HG02870 (cell line): ENCODE data around the gene GARIN5B.

Experiments
- ATAC-seq: cut with Tn5 transposase; IDR thresholded peaks from one replicate; pipeline ENCODE4 v1.9.1; 2021; ENCODE audit warnings: mild to moderate bottlenecking, moderate library complexity; ENCODE audit not compliant: unreplicated experiment

The GARIN5B gene

DNA sequence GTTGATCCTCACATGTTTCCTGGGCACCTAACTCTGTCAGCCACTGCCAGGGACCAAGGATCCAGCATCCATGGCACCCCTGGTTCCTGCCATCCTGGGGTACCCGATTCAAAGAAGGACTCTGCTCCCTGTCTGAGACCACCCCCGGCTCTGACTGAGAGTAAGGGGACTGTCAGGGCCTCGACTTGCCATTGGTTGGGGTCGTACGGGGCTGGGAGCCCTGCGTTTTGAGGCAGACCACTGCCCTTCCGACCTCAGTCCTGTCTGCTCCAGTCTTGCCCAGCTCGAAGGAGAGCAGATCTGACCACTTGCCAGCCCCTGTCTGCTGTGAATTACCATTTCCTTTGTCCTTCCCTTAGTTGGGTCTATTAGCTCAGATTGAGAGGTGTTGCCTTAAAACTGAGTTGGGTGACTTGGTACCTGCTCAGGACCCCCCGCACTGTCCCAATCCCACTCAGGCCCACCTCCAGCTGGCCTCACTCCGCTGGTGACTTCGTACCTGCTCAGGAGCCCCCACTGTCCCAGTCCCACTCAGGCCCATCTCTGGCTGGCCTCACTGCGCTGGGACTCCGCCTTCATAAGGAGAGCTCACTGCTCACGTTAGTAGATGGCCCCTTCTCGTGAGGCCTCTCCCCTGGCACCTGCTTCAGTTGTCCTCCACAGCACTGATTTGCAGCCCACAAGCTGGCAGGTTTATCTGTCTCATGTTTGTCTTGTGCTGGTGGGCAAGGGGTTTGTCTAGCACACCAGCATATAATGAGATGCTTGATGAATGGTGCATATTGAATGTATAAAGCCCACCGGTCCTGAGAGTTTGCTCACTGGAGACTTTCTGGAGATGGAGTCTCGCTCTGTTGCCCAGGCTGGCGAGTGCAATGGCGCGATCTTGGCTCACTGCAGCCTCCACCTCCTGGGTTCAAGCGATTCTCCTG is 26.6 kb upstream of the GARIN5B start:
- no peak for ATAC-seq

DNA sequence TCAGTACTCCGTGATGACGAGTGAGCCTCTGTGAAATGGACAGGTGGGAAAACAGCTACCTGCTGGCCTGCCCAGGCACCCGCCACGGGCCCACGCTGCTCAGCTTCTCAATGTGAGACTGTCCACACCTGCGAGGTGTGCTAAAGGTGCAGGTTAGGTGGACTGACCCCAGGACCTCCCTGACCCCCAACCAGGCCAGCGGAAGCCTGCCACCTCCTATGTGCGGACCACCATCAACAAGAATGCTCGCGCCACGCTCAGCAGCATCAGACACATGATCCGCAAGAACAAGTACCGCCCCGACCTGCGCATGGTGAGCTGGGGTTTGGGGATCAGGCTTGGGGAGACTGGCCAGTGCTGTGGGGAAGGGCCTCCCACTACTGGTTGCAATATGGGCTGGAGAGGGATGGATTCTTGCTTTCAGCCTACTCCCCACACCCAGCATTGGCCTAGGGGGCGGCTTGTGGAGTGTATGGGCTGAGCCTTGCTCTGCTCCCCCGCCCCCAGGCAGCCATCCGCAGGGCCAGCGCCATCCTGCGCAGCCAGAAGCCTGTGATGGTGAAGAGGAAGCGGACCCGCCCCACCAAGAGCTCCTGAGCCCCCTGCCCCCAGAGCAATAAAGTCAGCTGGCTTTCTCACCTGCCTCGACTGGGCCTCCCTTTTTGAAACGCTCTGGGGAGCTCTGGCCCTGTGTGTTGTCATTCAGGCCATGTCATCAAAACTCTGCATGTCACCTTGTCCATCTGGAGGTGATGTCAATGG is 24.9 kb upstream of the GARIN5B start:
- ATAC-seq: no peak

GRCh38 chr19:55386493-55386971 is 23.5 kb upstream of the GARIN5B start:
- no peak for ATAC-seq

DNA sequence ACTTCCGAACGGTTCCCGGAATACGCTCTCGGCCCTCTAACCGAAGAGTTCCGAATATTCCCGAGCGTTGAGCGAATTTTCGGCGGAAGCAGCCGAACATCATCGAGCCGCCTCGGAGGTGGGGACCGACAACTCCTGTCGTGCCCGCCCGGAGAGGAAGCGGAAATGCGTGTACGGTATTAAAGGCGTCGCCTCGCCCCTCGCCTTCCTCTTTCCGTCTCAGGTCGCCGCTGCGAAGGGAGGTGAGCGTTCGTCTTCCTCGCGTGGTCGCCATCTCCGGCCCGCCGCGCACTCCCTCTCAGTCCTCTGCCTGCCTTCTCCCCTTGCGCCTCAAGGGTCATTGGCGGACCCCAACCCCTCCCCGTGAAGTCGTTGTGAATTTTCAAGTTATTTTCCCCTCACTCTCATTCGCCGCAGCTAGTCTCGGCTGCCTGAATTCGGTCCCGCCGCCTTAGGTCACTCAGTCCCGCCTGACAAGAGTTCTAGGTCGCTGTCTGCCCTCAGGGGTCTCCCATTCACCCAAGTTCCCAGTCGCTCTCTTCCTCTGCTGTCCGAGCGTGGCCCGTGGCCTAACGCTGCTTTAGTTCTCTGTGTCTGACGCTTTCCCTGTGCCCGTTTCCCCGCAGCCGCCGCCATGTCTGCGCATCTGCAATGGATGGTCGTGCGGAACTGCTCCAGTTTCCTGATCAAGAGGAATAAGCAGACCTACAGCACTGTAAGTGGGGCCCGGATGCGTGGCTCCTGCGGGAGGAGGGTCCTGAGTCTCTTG is 22.8 kb upstream of the GARIN5B start, which contains the start of gene RPL28:
Gene RPL28 (plus strand): TSS at position 209 of the 769 bp plus-strand sequence. CDS start 426 bp downstream, at position 635.
- ATAC-seq: peak; percentile 71

DNA sequence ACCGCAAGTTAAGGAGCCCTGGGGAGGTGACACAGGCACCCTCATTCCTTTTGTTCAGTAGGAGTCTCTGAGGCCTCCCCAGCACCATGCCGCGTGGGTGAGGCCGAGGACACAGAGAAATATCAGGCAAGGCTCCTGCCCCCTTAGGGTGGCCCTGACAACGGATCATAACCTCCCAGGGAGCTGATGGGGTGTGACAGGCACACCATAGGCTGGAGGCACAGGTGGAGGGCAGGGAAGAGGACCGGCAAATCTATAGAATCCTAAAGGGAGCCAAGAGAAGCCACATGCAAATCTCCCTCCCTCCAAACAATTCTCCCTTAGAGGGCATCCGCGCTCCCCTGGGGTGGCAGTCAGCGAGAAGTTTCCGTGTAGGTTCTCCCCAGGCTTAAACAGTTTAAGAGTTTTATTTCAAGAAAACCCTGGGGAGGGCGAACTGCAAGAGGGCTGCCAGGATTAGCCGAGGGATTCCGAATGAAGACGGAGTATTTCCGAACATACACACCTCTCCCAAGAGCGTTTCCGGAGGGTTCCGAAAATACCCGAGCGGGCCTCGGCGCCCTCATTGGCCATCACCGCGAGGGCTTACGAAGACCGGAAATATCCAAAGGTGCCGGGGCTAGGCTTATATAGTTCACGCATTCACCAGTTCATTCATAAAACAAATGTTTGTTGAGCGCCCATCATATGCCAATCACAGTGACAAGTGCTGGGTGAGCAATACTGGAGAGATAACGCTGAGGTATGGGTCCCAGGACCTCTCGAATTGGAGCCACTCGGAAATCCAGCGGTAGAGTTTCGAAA is 22.1 kb upstream of the GARIN5B start:
- ATAC-seq: peak; percentile 51

GRCh38 chr19:55384131-55384919 is 21.3 kb upstream of the GARIN5B start, which contains the start of gene TMEM238:
Gene TMEM238, minus strand, starts transcription at chr19:55384292. Its CDS starts 33 bp downstream, at chr19:55384259.
- ATAC-seq: no peak

- ATAC-seq: no peak
These were observed 20.4 kb upstream of the GARIN5B start for GRCh38 chr19:55383279-55384130.

GRCh38 chr19:55382522-55383054 is 19.5 kb upstream of the GARIN5B start:
- no peak for ATAC-seq

GRCh38 chr19:55382013-55382412 is 19.0 kb upstream of the GARIN5B start:
- no peak for ATAC-seq

GRCh38 chr19:55379174-55379573 is 16.1 kb upstream of the GARIN5B start:
- no peak for ATAC-seq

- no peak for ATAC-seq
These were observed 14.5 kb upstream of the GARIN5B start for GRCh38 chr19:55377356-55378131.

- no peak for ATAC-seq
These were observed 13.3 kb upstream of the GARIN5B start, which contains the start of gene TMEM190 for GRCh38 chr19:55376241-55376933. Gene TMEM190, plus strand, starts transcription at chr19:55376826. Its CDS starts 28 bp downstream, at chr19:55376854.

DNA sequence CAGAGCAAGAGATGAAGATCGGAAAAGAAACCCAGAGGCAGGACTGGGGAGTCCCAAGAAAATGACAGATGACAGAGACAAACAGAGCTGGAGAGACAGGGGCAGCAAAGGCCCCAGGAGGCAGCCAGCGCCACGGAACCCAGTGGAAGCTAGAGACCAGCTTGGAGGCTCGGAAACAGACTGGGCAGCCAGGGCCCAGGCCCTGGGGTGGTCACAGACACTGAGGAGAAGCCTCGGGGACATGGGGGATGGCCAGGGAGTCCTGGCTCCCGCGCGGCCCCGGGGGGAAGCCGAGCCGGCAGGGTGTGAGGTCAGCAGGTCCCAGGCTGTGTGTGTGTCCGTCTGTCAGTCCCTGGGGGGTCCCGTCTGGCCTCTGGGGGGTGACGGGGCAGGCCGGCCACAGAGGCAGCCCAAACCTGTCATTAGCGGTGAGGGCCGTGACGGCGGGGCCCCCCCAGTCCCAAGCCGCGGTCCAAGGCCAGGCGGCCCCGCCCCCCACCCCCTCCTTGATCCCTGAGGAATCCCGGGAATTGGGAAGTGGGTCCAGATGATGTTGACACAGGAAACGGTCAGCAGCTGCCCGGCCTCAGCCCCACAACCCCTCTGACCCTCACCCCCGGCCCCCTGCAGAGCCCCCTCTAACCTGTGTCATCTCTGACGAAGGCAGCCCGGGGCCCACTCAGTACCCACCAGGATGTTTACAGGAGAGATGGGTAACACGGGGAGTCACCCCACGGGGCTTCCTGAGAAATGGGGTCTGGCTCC is 11.1 kb upstream of the GARIN5B start:
- no peak for ATAC-seq

DNA sequence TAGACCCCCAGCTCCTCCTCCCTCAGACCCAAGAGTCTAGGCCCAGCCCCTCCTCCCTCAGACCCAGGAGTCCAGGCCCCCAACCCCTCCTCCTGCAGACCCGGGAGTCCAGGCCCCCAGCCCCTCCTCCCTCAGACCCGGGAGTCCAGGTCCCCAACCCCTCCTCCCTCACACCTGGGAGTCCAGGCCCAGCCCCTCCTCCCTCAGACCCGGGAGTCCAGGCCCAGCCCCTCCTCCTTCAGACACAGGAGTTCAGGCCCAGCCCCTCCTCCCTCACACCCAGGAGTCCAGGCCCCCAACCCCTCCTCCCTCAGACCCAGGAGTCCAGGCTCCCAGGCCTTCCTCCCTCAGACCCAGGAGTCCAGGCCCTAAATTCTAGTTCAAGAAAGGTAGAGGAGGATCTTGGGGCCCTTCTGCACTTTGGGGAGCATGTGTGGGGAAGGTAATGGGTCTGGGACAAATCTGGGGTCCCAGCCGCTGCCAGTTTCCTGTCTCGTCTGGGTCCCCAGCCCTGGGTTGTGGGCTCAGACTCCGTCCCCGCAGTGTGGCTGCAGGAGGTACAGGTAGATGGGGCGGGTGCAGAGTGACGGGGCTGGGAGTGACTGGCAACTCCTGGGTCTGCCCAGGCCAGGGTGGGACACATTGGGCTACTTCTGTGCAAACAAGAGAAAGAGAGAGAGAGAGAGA is 10.4 kb upstream of the GARIN5B start:
- ATAC-seq: no peak
